ENCODE measurements around the gene NMNAT2.

Gene NMNAT2

GRCh38 chr1:183301239-183301638, 116.9 kb downstream of the NMNAT2 start:
- Mint-ChIP-seq H3K4me3 (no peak overlapping the region), H3K4me1 (ENCODE audit: low read depth) (no peaks in the 10 kb centered on the region), H3K27ac (no peak overlapping the region), H3K9me3 (no peaks in the 10 kb centered on the region), H3K36me3 (ENCODE audit: low read depth) (no peaks in the 10 kb centered on the region), H3K27me3 (peaks cover 9% of the 10 kb centered on the region)

DNA sequence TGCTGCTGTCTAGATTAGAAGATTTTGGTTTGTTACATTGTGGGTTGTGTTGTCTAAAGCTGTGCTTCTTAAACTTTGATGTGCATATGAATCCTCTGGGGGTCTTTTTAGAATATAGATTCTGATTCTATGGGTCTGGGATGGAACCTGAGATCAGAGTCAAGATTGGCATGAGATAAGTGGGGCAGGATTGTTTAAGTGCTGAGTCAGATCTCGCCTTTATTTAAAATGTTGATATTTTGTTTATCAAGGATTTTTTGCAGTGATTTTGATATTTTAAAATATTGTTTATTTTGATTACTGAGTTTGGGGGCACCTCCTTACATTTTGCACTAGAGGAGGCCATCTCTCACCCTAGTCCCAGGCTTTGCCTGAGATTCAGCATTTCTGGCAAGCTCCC, 117.4 kb downstream of the NMNAT2 start:
- Mint-ChIP-seq H3K27me3 (peaks cover 9% of the 10 kb centered on the region), H3K27ac (no peak overlapping the region), H3K9me3 (no peaks in the 10 kb centered on the region), H3K4me3 (no peak overlapping the region), H3K36me3 (ENCODE audit: low read depth) (no peaks in the 10 kb centered on the region), H3K4me1 (ENCODE audit: low read depth) (no peaks in the 10 kb centered on the region)

- H3K36me3 Mint-ChIP-seq (ENCODE audit: low read depth) = no peaks in the 10 kb centered on the region
- no peak overlapping the region for H3K4me3 Mint-ChIP-seq
- H3K27ac Mint-ChIP-seq = no peak overlapping the region
- H3K4me1 Mint-ChIP-seq (ENCODE audit: low read depth) = no peaks in the 10 kb centered on the region
- peaks cover 9% of the 10 kb centered on the region for H3K27me3 Mint-ChIP-seq
- no peaks in the 10 kb centered on the region for H3K9me3 Mint-ChIP-seq
Measured at GRCh38 chr1:183300395-183300794, 117.8 kb downstream of the NMNAT2 start.

GRCh38 chr1:183296782-183297181, 121.4 kb downstream of the NMNAT2 start:
- Mint-ChIP-seq H3K9me3 (no peaks in the 10 kb centered on the region), H3K27ac (no peak overlapping the region)

DNA sequence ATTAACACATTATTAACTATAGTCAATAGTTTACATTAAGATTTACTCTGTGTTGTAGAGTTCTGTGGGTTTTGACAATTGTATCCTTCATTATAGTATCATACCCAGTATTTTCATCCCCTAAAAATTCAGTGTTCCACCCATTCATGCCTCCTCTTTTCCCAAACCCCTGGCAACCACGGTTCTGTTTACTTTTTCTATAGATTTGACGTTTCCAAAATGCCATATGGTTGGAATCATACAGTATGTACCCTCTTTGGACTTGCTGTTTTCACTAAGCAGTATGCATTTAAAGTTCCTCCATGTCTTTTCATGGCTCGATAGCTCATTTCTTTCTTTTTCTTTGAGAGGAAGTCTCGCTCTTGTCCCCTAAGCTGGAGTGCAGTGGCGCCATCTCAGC, 122.7 kb downstream of the NMNAT2 start:
- no peaks in the 10 kb centered on the region for H3K4me1 Mint-ChIP-seq (ENCODE audit: low read depth)
- H3K36me3 Mint-ChIP-seq (ENCODE audit: low read depth) = no peaks in the 10 kb centered on the region
- H3K27me3 Mint-ChIP-seq = no peaks in the 10 kb centered on the region
- no peaks in the 10 kb centered on the region for H3K9me3 Mint-ChIP-seq
- H3K27ac Mint-ChIP-seq = no peak overlapping the region
- no peak overlapping the region for H3K4me3 Mint-ChIP-seq

More at GRCh38 chr1:183296782-183297181, 121.4 kb downstream of the NMNAT2 start:
- no peak overlapping the region for H3K4me3 Mint-ChIP-seq
- H3K4me1 Mint-ChIP-seq (ENCODE audit: low read depth) = no peaks in the 10 kb centered on the region
- H3K27me3 Mint-ChIP-seq = no peaks in the 10 kb centered on the region
- H3K36me3 Mint-ChIP-seq (ENCODE audit: low read depth) = no peaks in the 10 kb centered on the region

- Mint-ChIP-seq H3K4me1 (ENCODE audit: low read depth) (no peaks in the 10 kb centered on the region), H3K27me3 (no peaks in the 10 kb centered on the region), H3K4me3 (no peak overlapping the region), H3K27ac (no peak overlapping the region), H3K9me3 (no peaks in the 10 kb centered on the region), H3K36me3 (ENCODE audit: low read depth) (no peaks in the 10 kb centered on the region)
Measured at GRCh38 chr1:183293876-183294275, 124.3 kb downstream of the NMNAT2 start.

DNA sequence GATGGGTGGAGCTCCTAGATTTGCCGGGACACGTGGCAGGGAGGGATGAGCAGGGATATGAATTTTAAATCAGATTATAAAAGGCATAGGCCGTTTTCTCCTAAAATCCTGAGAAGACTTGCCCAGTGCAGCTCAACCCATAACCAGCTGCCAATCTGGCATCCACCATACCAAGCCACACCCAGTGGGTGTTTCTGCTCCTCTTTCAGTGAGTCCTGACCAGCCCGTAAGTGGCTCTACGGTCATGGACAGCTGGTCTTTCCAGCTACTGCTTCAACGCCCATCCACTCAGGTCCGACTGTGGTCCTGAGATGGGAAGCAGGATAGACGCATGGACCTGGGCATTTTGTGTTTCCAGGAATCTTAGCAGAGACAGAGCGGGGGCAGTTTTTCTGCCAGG, 124.9 kb downstream of the NMNAT2 start:
- Mint-ChIP-seq H3K27ac (no peak overlapping the region), H3K9me3 (no peaks in the 10 kb centered on the region), H3K4me3 (no peak overlapping the region)

GRCh38 chr1:183291802-183292514, 126.2 kb downstream of the NMNAT2 start:
- H3K27ac Mint-ChIP-seq = no peak overlapping the region
- H3K4me3 Mint-ChIP-seq = no peak overlapping the region
- H3K27me3 Mint-ChIP-seq = no peaks in the 10 kb centered on the region
- no peaks in the 10 kb centered on the region for H3K36me3 Mint-ChIP-seq (ENCODE audit: low read depth)
- no peaks in the 10 kb centered on the region for H3K9me3 Mint-ChIP-seq
- no peaks in the 10 kb centered on the region for H3K4me1 Mint-ChIP-seq (ENCODE audit: low read depth)

More for the DNA sequence above, 124.9 kb downstream of the NMNAT2 start:
- no peaks in the 10 kb centered on the region for H3K36me3 Mint-ChIP-seq (ENCODE audit: low read depth)
- no peaks in the 10 kb centered on the region for H3K4me1 Mint-ChIP-seq (ENCODE audit: low read depth)
- H3K27me3 Mint-ChIP-seq = no peaks in the 10 kb centered on the region

DNA sequence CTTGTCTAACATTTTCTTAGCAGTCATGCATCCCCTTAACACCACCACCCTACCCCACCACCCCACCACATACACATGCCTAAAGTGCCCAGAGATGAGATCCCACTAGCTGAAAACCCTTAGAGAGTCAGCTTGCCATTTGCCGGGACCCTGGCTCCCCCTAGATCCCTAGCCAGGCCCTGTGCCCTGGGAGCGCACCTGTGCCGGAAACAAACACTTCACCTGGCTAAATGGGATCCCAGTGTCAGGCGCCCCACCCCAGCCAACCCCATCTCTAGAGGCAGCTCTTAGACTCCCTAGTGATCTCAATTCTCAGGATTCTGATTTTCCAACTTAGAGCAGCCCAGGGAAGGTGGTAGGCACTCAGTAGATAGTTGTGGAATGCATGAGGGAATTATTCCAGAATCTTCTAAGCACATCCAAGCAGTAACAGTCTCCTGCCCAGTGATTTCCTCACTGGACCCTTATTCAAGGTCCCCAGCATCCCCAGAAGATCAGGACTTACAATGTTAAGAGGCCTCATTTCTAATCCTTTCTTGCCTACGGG, 126.9 kb downstream of the NMNAT2 start:
- no peak overlapping the region for H3K4me3 Mint-ChIP-seq
- no peaks in the 10 kb centered on the region for H3K36me3 Mint-ChIP-seq (ENCODE audit: low read depth)
- H3K9me3 Mint-ChIP-seq = no peaks in the 10 kb centered on the region

DNA sequence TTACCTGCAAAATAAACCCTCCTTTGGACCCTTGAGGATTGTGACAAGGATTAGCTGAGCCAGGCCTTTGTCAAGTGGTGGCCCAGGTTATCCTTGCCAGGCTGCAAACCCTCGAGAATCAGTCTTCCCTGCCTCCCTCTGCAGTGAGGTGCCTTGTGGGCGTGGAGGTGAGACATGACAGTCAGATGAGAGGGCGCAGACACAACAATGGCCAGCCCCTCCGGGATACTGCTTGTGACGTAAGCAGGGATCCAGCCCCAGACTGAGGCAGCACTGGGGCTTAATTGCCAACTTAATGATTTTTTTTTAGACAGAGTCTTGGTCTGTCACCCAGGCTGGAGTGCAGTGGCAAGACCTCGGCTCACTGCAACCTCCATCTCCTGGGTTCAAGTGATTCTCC, 127.6 kb downstream of the NMNAT2 start:
- Mint-ChIP-seq H3K27me3 (no peaks in the 10 kb centered on the region), H3K9me3 (no peaks in the 10 kb centered on the region), H3K27ac (no peak overlapping the region), H3K4me3 (no peak overlapping the region), H3K4me1 (ENCODE audit: low read depth) (no peaks in the 10 kb centered on the region), H3K36me3 (ENCODE audit: low read depth) (no peaks in the 10 kb centered on the region)

More for the DNA sequence above, 126.9 kb downstream of the NMNAT2 start:
- Mint-ChIP-seq H3K27me3 (no peaks in the 10 kb centered on the region), H3K4me1 (ENCODE audit: low read depth) (no peaks in the 10 kb centered on the region), H3K27ac (no peak overlapping the region)

- peaks cover 6% of the 10 kb centered on the region for H3K27me3 Mint-ChIP-seq
- H3K36me3 Mint-ChIP-seq (ENCODE audit: low read depth) = no peaks in the 10 kb centered on the region
- no peak overlapping the region for H3K27ac Mint-ChIP-seq
- H3K9me3 Mint-ChIP-seq = no peaks in the 10 kb centered on the region
- no peak overlapping the region for H3K4me3 Mint-ChIP-seq
- no peaks in the 10 kb centered on the region for H3K4me1 Mint-ChIP-seq (ENCODE audit: low read depth)
Measured at GRCh38 chr1:183289051-183289496, 129.1 kb downstream of the NMNAT2 start.

DNA sequence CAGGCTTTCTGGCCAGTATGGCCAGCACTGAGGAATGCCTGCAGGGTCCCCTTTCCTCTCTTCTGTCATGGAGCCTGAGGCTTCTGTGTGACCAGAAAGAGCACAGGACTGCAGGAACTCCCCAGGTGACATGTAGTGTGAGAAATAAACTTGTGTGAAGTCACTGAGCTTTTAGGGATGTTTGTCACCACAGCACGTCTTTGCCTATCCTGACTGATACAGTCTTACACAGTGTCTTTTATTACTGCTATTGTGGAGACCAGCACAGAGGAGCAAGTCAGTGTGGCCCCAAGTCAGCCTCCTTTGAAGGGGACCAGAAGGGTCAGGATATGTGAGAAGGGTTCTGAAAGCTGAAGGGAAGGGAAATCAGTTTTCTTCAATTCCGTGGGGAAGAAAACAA, 129.6 kb downstream of the NMNAT2 start:
- no peaks in the 10 kb centered on the region for H3K4me1 Mint-ChIP-seq (ENCODE audit: low read depth)
- H3K36me3 Mint-ChIP-seq (ENCODE audit: low read depth) = no peaks in the 10 kb centered on the region
- H3K27me3 Mint-ChIP-seq = peaks cover 6% of the 10 kb centered on the region
- H3K27ac Mint-ChIP-seq = peak overlapping the region; percentile 13
- no peaks in the 10 kb centered on the region for H3K9me3 Mint-ChIP-seq
- H3K4me3 Mint-ChIP-seq = no peak overlapping the region

DNA sequence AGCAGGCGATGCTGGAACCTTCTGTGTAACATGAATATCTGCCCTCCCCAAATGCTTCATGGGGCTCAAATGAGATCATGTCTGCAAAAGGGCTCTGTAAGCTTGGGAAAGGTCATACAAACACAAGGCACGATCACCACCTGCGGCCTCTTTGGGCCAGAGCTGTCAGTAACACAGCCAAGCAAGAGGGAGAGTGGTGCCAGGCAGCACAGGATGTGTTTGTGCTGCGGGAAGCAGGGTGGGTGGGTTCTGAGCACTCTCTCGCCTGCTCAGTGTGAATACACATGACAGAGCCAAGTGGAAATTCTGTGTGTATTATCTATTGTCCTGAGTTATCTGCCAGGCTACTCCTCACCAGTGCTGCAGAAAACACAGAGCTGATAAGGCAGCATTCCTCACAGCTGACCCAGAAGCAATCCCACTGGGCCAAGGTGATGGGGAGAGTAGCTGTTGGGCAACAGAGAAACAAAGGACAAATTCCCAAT, 130.9 kb downstream of the NMNAT2 start:
- H3K36me3 Mint-ChIP-seq (ENCODE audit: low read depth) = no peaks in the 10 kb centered on the region
- H3K4me3 Mint-ChIP-seq = no peak overlapping the region
- no peaks in the 10 kb centered on the region for H3K9me3 Mint-ChIP-seq
- peaks cover 10% of the 10 kb centered on the region for H3K27me3 Mint-ChIP-seq
- H3K27ac Mint-ChIP-seq = no peak overlapping the region
- H3K4me1 Mint-ChIP-seq (ENCODE audit: low read depth) = no peaks in the 10 kb centered on the region

DNA sequence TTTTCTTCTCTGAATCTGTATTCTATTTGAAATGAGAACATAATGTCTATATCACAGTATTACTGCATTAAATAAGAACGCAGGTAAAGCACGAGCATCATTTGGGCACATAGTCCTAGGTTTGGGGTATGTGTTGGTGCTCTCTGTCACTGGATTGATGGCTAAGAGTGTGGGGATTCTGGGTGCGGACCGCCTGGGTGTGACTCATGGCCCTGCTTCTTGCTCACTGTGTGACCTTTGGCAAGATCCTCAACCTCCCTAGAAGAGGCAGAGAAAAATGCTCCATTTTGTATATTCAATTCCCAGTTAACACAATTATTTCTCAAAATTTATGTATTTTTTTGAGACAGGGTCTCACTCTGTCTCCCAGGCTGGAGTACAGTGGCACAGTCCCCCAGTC, 132.4 kb downstream of the NMNAT2 start:
- no peak overlapping the region for H3K27ac Mint-ChIP-seq
- peaks cover 10% of the 10 kb centered on the region for H3K27me3 Mint-ChIP-seq
- no peaks in the 10 kb centered on the region for H3K9me3 Mint-ChIP-seq
- H3K4me3 Mint-ChIP-seq = no peak overlapping the region
- no peaks in the 10 kb centered on the region for H3K36me3 Mint-ChIP-seq (ENCODE audit: low read depth)
- no peaks in the 10 kb centered on the region for H3K4me1 Mint-ChIP-seq (ENCODE audit: low read depth)

DNA sequence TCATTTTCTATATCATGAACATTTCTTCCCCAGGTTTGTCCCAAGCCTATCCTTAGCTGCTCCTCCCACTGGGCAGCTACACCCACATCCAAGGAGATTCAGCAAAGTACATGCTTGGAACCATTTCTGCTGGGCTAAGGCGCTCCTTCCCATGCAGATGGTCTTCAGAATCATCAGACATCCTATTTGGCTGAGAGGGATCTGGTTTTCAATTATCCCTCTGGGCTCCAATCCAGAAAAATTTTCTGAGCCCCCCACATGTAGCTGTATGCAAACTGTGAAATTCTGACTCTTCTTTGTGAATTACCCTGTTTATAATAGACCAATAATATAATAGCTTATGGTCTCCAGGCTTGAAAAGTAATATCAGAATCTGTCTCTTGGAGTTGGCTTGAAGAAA, 132.9 kb downstream of the NMNAT2 start:
- Mint-ChIP-seq H3K4me1 (ENCODE audit: low read depth) (no peaks in the 10 kb centered on the region), H3K27me3 (peaks cover 10% of the 10 kb centered on the region), H3K27ac (no peak overlapping the region), H3K4me3 (no peak overlapping the region), H3K36me3 (ENCODE audit: low read depth) (no peaks in the 10 kb centered on the region), H3K9me3 (no peaks in the 10 kb centered on the region)

- Mint-ChIP-seq H3K27ac (no peak overlapping the region), H3K4me1 (ENCODE audit: low read depth) (no peaks in the 10 kb centered on the region), H3K4me3 (no peak overlapping the region)
Measured at GRCh38 chr1:183284086-183284485, 134.1 kb downstream of the NMNAT2 start.

More at GRCh38 chr1:183284086-183284485, 134.1 kb downstream of the NMNAT2 start:
- Mint-ChIP-seq H3K9me3 (no peaks in the 10 kb centered on the region), H3K36me3 (ENCODE audit: low read depth) (no peaks in the 10 kb centered on the region), H3K27me3 (peaks cover 10% of the 10 kb centered on the region)
